NCI-H1930 (cell line): ENCODE results near the gene TMEM125.

Experiments
- DNase-seq, 2 experiments: peaks; one replicate each; lab custom pipeline; 2025; lab: John Stamatoyannopoulos, UW

TMEM125 gene

DNA sequence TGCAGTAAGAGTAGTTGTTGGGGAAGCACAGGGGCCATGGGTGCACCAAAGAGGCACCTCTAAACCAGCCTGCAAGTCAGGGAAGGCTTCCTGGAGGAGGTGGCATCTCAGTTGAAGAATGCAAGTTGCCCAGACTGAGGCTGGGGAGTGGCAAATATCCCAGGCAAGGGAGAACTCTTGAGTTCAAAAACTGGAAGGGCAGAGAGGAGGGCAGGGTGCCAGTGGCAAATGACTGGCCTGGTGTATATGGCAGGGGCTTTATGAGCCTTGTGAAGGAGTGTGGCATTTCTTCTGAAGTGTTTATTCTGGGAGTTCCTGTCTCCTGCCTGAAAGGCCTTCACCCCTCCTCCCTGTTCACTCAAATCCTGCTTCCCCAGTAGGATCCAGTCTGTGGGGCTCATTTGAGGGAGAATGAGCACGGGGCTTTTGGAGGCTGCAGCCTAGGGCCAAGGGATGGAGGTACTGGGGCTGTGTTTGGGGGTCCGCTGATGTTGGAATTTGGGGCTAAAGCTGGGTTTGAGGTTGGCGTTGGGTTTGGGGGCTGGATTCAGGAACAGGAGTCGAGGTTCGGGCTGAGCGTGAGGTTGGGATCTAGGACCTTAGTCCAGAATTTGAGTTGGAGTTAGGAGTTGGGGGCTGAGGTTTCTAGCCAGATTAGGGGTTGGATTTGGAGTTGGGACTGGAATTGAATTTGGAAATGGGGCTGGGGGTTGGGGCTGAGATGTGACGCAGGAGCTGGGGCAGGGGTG is at the start of gene TMEM125:
TSS of gene TMEM125 (plus strand) at position 357 of the 749 bp plus-strand sequence. CDS start 2,740 bp downstream, outside the sequence.
- DNase-seq = no peak

DNA sequence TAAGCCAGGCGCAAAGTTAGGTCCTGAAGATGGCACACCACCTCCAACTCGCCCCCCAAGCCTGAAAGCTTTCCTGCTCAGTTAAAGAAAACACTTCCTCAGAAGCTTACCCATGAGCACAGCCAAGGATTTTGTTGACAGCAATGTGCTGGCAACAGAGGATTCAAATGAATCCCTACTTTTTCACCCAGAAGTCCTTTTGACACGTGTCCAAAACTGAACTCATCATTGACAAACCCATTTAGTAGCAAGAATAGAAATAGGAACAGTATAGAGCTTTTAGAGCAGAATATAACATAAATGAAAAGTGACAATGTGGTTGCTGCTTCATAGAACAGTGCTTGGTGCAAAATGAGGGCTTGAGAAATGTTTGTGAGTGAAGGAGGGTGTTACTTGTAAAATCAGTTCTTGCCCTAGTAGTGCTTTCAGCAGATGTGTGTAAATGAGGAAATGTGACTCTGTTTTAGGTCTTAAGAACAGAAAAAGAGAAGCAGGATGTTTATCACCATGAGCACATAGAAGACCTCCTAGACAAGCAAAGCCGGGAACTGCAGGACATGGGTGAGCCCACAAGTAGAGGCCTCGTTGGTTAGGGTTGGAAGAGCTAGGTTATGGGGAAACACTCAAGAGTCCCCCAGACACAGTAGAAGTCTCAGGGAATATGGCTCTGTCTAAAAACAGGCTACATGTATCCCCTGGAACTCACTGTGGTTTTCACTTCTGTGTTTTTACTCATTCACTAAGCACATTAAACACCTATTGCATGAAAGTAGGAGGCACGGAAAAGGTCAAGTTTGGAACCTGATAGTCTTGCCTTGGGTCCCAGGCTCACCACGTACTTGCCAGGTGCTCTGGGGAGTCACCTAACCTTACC is 48.6 kb upstream of the TMEM125 start:
- DNase-seq = no peak

DNA sequence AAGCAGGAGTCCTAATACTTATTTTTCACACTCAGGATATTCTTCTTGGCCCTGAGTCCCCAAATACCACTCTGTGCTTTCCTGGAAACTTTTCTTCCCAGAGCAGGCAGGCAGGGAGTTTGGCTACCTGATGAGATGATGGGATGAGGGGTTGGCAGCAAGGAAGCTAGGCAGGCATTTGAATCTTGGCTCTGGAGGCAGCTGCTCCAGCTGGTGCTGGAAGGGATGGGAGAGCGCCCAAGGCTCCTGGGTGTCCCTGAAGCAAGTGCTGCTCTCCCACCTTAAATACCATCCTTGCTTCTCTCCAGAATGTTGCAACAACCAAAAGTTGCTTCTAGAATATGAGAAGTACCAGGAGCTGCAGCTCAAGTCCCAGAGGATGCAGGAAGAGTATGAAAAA is 48.0 kb upstream of the TMEM125 start:
- DNase-seq = no peak

DNA sequence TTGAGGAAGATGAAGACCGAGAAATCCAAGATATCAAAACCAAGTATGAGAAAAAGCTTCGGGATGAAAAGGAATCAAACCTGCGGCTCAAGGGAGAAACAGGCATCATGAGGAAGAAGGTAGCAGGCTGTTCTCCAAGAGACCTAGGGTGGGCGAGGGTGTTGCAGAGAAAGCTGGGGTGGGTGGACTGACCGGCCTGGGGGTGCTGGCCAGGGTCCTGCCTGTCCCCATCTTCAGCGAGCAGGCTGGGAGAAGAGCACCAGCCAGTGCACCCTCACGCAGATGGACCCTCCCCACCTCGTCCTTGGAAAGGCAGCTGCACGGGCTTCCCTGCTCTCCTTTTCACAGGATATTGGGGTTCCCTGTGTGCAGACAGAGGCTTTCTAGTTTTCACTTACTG is 46.9 kb upstream of the TMEM125 start:
- no peak for DNase-seq

DNA sequence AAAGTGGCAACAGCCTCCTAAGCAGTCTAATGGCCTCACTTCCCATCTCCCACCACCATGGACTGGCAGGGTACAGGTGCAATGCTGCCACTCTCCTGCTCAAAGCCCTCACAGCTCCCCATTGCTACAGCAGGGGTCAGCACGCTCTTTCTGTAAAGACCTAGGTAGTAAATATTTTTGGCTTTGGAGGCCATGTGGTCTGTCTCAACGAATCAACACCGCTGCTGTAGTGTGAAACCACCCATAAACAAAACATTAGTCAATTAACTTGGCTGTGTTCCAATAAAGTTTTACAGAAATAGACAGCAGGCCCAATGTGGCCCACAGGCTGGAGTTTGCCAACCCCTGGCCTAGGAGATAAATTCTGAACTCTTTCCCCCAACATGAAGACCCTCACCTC is 44.6 kb upstream of the TMEM125 start:
- DNase-seq = no peak

DNA sequence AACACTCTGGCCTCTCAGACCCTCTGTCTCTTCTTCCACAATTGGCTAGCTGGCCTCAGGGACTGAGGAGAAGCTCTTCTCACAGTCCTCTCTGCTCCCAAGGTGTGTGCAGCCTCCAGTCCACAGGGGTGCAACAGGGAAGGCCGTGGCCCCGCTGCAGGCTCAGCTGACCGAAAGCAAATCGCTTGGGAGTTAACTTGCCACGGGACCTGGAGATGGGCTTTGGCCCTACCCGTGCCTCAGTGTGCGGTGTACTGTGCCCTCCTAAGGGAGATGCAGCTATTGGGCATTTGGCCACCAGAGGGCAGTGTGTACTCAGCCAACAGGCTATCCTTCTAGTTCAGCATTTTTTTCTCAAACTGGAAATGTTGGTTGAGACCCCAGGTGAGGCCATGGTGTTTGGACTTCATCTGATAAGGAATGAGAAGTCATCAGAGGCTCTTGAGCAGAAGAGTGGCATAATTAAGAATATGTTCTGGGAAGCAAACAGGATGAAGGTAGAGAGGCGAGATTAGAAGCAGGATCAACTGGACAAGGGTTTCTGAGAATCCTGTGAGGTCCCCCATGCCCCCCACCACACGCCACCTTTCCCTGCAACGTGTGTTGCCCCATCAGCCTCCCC is 42.5 kb upstream of the TMEM125 start:
- peak; percentile 17 to 60 for DNase-seq

DNA sequence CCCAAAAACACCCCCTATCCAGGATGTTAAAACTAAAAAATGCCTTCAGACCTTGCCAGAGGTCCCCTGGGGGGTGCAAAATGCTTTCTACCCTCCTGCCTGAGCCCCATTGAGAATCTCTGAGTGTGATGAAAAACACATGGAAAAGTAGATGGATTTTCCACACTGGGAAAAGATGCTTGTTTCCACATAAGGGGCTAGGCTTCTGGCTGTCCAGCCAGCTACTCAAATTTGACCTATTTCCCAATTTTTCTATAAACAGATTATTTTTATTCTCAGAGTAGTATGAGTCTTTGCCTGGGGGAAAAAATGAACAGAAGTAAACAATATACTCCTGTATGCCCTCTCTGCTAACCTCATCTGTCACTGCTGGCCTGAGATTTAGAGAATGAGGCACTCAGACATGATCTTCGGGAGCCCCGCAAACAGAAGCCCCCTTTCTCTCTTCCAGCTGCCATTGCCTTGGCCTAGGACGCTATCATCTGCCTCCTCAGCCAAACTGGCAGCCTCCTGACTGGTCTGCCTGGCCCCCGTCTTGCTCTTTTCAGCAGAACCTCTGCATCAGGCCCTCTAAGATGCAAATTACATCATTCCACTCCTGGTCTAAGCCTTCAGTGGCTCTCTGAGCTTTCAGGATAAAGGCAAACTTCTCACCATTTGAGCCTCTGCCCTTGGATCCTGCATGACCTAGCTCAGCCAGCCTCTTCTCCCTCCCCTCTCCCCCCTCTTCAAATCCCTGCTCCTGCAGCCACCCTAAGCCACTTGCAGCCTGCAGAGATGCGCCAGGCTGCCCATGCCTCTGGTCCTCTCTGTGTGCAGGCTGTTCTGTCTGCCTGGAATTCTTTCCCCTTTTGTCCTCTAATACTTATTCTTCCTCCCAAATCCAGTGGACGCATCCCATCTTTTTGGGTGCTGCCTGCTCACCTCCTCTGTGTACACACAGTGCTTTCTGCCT is 39.7 kb upstream of the TMEM125 start:
- DNase-seq = no peak

DNA sequence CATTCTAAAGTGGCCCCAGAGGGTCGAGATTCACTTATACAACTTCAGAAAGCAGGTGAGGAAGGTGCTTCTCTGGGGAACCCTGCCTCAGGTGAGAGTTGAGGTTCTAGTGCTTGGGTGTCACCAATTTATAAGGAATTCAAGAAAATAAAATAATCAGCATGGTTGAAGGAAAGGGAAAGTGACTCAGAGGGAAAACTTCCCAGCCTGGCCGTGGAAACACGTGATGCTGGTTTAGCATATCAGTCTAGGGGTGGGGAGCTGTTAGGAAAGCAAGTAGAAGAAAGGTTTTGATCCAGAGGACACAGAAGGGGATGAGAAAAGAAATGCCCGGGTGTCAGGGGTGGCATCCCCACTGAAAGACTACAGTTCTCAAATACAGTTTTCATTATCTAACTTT is 37.7 kb upstream of the TMEM125 start:
- no peak for DNase-seq

DNA sequence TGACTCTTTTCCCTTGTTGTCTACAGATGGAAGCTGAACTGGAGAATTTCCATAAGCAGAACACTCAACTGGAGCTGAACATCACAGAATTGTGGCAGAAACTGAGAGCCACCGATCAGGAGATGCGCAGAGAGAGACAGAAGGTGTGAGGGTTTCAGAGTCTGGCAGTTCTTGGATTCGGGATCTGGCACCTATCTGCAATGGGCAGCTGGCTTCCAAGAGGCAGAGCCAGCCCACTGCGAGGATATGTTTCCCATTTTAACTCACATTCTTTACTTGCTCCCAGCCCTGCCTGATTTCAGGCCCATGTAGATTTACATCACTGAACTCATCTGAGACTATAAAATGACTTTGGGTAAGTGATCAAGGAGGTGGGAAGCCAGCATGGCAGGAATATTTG is 37.3 kb upstream of the TMEM125 start:
- no peak for DNase-seq

DNA sequence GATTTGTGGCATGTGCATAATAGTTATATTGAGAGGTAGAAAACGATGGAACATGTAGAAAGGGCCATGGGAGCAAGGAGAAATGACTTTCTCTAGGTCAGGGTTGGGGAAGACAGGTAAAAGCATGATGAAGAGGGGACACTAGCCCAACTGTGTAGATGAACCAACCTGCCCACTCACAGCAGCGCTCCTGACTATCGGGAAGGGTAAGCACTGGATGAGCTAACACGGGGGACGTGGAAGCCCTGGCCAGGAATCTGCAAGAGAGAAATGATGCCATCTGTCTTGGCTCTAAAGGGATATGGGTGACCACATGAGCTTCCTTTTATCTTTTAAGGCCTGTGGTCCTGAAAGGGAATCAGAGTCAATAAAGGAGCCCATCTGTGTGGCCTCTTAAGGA is 36.2 kb upstream of the TMEM125 start:
- no peak for DNase-seq

DNA sequence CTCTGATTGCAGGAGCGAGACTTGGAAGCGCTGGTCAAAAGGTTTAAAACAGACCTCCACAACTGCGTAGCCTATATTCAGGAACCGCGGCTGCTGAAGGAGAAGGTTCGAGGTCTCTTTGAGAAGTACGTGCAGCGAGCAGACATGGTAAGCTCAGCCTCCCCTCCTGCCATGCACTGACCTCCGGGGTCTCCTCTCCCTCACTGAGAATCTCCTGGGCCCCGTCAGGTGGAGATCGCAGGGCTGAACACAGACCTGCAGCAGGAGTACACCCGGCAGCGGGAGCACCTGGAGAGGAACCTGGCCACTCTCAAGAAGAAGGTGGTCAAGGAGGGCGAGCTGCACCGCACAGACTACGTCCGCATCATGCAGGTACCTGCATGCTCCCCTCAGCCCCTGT is 35.5 kb upstream of the TMEM125 start:
- DNase-seq = no peak

DNA sequence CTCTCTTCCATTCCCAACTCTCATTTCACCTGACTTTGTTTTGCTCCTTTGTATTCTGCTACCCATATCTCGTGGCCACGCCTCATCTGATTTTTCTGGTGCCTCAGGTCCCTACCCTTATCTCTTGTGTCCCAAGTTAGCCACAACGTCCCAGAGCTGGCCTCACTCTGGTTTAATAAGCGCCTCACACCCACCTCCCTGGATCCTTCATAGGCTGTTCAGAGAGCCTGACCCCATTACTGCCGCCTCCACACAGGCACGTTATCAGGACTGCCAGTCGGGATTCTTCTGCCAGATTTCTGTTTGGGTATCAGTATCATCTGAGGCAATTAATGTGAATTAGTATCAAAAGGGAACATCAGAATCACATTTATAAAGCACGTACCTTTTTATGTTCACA is 34.7 kb upstream of the TMEM125 start:
- no peak for DNase-seq

DNA sequence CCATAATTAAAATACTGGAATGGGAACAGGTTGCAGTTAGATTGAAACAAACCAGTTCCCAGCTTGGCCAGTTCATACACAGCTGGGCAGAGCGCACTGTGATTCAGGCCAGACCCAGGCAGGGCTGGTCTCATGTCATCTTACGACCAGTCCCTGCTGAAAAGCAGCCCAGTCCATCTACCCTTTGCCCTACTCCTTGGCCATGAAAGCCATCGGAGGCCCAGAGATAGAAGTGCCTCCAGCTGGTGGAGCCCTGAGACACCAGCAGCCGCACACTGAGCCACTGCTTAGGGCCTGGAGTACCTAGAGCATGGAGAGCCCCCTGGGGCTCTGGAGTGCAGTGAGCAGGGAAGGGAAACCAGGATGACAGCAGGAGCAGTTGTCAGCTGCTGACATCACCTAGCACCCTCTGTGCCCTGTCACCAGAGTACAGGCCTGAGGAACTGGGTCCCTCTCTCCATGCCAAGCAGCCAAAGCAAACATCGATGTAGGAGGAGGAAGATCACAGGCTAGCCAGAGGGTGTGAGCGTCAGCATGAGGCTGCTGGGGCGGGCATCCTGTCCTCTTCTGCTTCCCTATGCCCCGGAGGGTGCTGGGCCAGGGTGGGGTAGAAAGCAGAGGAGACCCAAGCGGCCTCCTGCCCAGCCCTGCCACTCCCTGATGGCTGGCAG is 34.2 kb upstream of the TMEM125 start:
- DNase-seq = no peak

DNA sequence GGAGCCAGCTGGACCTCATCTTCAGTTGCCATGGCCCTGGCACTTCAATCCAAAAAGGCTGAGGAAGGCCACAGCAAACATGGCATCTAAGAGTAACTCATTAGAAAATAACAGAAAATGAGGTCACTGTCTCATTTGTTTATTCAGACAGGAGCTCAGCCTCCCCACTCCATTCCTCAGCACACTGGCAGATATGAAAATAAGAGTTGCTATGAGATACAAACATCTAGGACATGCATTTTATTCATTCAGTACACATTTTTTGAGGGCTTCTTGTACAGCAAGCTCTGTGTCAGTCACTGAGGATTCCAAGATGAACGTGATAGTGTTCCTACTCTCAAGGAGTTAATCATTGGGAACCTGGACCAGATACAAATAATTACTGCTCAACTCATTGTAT is 32.7 kb upstream of the TMEM125 start:
- no peak for DNase-seq

DNA sequence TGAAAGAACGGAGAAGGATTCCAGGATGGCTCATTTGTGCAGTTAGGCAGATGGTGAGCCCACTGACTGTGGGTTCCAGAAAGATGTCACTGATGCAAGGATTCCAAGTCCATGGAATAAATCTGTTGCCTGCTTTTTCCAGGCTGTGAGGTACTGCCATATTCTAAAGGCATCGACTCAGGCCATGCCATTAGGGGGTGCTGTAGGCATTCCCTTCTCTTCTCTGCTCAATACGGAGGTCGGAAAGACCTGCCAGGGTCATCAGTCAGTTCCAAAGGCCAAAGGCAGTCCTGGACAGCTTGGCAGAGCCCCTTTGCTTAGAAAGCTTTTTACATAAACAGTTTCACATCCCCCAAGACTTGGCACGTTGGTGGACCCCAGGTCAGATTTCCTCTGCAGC is 31.7 kb upstream of the TMEM125 start:
- peak; percentile 7 to 23 for DNase-seq

DNA sequence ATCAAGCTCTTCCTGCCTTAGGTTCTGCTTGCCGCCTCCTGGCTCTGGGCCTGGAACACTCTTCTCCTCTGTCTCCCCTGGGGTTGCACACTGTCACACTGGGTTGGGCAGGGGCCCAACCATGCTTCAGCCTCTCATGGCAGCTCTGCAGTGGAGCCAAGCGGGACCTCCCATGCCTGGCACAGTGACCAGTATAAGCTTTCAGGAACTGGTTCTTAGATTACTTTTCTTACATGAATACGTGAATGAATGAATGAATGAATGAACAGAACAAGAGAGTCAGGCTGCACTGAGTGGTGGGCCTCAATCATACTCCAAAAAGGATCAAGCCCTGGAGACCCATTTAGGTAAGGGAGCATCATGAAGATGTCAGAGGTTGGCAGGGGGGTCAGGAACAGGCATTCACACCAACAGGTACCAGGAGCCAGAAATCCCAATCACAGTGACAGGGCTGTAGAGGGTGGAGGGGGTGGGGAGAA is 30.8 kb upstream of the TMEM125 start:
- DNase-seq = no peak

DNA sequence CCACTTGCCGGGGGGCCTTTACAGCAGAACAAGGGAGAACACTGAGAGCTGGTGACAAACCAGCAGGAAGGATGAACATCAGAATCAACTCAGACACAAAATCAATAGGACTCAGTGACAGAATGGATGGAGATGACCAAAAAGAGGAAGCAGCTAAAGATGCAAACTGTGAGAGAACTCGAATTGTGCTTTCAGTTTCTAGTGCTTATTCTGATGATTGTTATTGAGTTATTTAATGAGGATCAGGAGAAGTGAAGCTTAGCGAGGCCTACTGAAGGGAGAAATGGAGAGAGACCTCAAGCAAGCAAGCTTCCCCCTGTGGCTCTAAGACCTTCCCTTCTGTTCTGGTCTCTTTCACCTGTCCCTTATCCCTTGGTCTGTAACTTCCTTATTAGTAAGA is 30.3 kb upstream of the TMEM125 start:
- no peak for DNase-seq

DNA sequence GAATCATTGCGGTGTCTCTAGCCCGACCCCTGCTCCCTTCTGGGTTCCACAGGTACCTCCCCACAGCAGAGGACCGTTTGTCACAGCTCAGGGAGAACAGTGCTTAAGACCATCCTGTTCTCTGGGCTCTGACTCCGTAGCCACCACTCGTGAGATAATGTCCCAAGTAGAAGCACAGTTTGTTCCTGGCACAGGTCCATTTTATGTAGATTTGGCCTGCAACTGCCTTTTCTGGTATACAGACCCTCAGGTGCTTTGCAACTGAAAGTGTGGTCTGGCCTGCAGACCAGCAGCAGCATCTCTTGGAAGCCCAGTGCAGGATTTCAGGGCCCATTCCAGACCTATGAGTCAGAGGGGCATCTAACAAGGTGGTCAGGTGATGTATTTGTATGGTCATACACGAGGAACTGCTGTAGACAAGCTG is 28.4 kb upstream of the TMEM125 start:
- DNase-seq = no peak

DNA sequence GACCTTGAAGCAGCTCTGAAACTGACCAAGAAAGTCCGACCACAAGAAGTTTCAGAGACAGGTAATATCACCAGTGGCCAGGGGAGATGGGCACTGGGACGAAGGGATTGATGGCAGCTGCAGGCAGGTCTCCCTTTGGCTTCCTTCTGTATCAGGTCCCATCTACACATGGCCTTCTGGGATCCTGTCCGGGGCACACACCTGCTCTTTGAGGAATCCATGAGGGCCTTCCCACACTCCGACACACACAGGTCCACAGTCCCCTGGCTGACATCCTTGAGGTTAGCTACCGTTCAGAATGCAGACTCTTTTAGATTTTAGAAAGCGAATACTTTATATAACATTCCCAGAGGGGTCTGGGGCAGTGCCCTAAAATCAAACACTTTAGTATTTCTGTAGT is 26.5 kb upstream of the TMEM125 start:
- no peak for DNase-seq

DNA sequence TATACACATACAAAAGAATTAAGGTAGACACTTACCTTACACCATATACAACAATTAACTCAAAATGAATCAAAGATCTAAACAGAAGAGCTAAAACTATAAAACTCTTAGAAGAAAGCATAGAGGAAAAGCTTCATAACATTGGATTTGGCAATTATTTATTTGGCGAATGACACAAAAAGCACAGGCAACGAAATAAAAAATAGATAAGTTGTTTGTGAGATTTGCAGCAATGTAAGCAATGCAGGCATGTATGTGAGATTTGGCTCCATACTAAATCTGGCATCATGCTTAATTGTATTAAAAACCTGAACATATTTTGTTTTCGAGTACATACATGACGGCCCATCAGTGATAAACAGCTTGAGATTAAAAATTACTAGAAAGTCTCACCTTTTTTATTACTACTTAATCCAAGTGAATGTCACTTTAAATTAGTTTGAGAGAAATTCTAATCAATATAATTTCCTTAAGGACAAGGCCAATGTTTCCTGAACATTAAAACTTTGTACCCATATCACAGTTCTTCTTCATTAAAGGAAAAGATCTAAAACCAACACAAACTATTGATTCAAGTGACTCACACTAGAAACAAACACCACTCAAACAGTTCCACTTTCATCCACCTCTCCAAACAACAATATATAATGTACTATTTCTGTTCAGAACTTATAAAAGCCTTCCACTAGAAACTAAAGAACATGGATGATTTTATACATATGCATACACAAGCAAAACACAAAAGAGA is 23.1 kb upstream of the TMEM125 start:
- no peak for DNase-seq
